HG03039 (cell line): ENCODE results near the gene FAM187B.
"Not testable (repeated sequence)": the region's sequence is repeated elsewhere in the genome, so short reads cannot be mapped to it uniquely, and the experiment has no call there.

Experiments
- ATAC-seq: cut with Tn5 transposase; IDR thresholded peaks from one replicate; pipeline ENCODE4 v1.9.1; 2021; ENCODE audit warnings: mild to moderate bottlenecking, moderate library complexity; ENCODE audit not compliant: unreplicated experiment

Gene FAM187B

GRCh38 chr19:35213663-35214632 lies 14.6 kb downstream of the FAM187B start:
- no peak for ATAC-seq

GRCh38 chr19:35212241-35212640 lies 16.3 kb downstream of the FAM187B start:
- no peak for ATAC-seq

GRCh38 chr19:35211545-35212230 lies 16.9 kb downstream of the FAM187B start:
- ATAC-seq = no peak

GRCh38 chr19:35209646-35210045 lies 18.9 kb downstream of the FAM187B start:
- no peak for ATAC-seq

- ATAC-seq = no peak
Observed at GRCh38 chr19:35208121-35208520, 20.4 kb downstream of the FAM187B start.

GRCh38 chr19:35207391-35207871 lies 21.1 kb downstream of the FAM187B start:
- no peak for ATAC-seq

GRCh38 chr19:35206855-35207254 lies 21.7 kb downstream of the FAM187B start:
- ATAC-seq = no peak

- no peak for ATAC-seq
Observed at GRCh38 chr19:35206379-35206778, 22.2 kb downstream of the FAM187B start.

GRCh38 chr19:35205733-35206323 lies 22.7 kb downstream of the FAM187B start:
- ATAC-seq = no peak

- ATAC-seq = peak; percentile 62
Observed at GRCh38 chr19:35204799-35205732, 23.5 kb downstream of the FAM187B start.

GRCh38 chr19:35202722-35203688 lies 25.5 kb downstream of the FAM187B start:
- no peak for ATAC-seq

- no peak for ATAC-seq
Observed at GRCh38 chr19:35199481-35199880, 29.1 kb downstream of the FAM187B start.

- ATAC-seq = not testable (repeated sequence)
Observed at GRCh38 chr19:35196861-35197260, 31.7 kb downstream of the FAM187B start.

- no peak for ATAC-seq
Observed at GRCh38 chr19:35195830-35196229, 32.7 kb downstream of the FAM187B start.

GRCh38 chr19:35194012-35194984 lies 34.2 kb downstream of the FAM187B start:
- no peak for ATAC-seq

- ATAC-seq = no peak
Observed at GRCh38 chr19:35184884-35185283, 43.7 kb downstream of the FAM187B start.

GRCh38 chr19:35184267-35184666 lies 44.3 kb downstream of the FAM187B start:
- ATAC-seq = no peak

GRCh38 chr19:35181387-35181786 lies 47.2 kb downstream of the FAM187B start:
- no peak for ATAC-seq
